Measurements from ENCODE around the gene ZNF44.
A peak's percentile ranks its signal among the peaks of the same experiment; 100 is the strongest.
"Not testable (repeated sequence)": the region's sequence is repeated elsewhere in the genome, so short reads cannot be mapped to it uniquely, and the experiment has no call there.

Gene ZNF44

GRCh38 chr19:12294249-12295158 is at the start of gene ZNF44:
ZNF44 (minus strand) TSS chr19:12294883; CDS start chr19:12294694, 189 bp downstream.
- DNase-seq (ENCODE audit: low spot score): peak; percentile 98

GRCh38 chr19:12333162-12334159 is 38.8 kb upstream of the ZNF44 start, which contains the start of gene ZNF563:
ZNF563 (minus strand) TSS chr19:12333633; CDS start chr19:12333482, 151 bp downstream.
- DNase-seq (ENCODE audit: low spot score): peak; percentile 96

- DNase-seq (ENCODE audit: low spot score): peak; percentile 80
These were observed 36.7 kb upstream of the ZNF44 start for GRCh38 chr19:12331211-12331941.

GRCh38 chr19:12330340-12330739 is 35.7 kb upstream of the ZNF44 start:
- DNase-seq (ENCODE audit: low spot score): no peak

GRCh38 chr19:12325690-12326089 is 31.0 kb upstream of the ZNF44 start:
- no peak for DNase-seq (ENCODE audit: low spot score)

- DNase-seq (ENCODE audit: low spot score): no peak
These were observed 24.2 kb upstream of the ZNF44 start for GRCh38 chr19:12318782-12319413.

- DNase-seq (ENCODE audit: low spot score): no peak
These were observed 19.9 kb upstream of the ZNF44 start for GRCh38 chr19:12314553-12314952.

- not testable (repeated sequence) for DNase-seq (ENCODE audit: low spot score)
These were observed 14.2 kb upstream of the ZNF44 start for GRCh38 chr19:12308891-12309290.

- DNase-seq (ENCODE audit: low spot score): no peak
These were observed 508 bp upstream of the ZNF44 start for GRCh38 chr19:12295191-12295590.

- peak; percentile 97 for DNase-seq (ENCODE audit: low spot score)
These were observed 870 bp downstream of the ZNF44 start for GRCh38 chr19:12293777-12294248.

GRCh38 chr19:12289790-12290065 is 5.0 kb downstream of the ZNF44 start:
- no peak for DNase-seq (ENCODE audit: low spot score)

GRCh38 chr19:12287958-12288500 is 6.7 kb downstream of the ZNF44 start:
- no peak for DNase-seq (ENCODE audit: low spot score)

- no peak for DNase-seq (ENCODE audit: low spot score)
These were observed 10.1 kb downstream of the ZNF44 start for GRCh38 chr19:12284631-12285030.

GRCh38 chr19:12284226-12284625 is 10.5 kb downstream of the ZNF44 start:
- no peak for DNase-seq (ENCODE audit: low spot score)

- DNase-seq (ENCODE audit: low spot score): no peak
These were observed 16.0 kb downstream of the ZNF44 start for GRCh38 chr19:12278713-12279112.

GRCh38 chr19:12272980-12273901 is 21.4 kb downstream of the ZNF44 start:
- DNase-seq (ENCODE audit: low spot score): no peak

- no peak for DNase-seq (ENCODE audit: low spot score)
These were observed 22.3 kb downstream of the ZNF44 start for GRCh38 chr19:12272386-12272785.

- DNase-seq (ENCODE audit: low spot score): no peak
These were observed 23.8 kb downstream of the ZNF44 start for GRCh38 chr19:12270854-12271253.

- DNase-seq (ENCODE audit: low spot score): no peak
These were observed 28.6 kb downstream of the ZNF44 start for GRCh38 chr19:12265921-12266704.
